T47D (cell line): ENCODE results near the gene DKKL1.
A peak's percentile ranks its signal among the peaks of the same experiment; 100 is the strongest.

Experiments used
- DNase-seq, 2 experiments: peaks; one replicate each; pipeline versions ENCODE4 v3.0.0 to v3.0.0-alpha.2; 2011 to 2012; ENCODE audit warnings: low read depth in 1 of 2, low spot score in 1 of 2
- JUND ChIP-seq: IDR thresholded peaks from 2 replicates; pipeline ENCODE4 v1.6.1; 2012; ENCODE audit warnings: low read depth
- in situ Hi-C: cut with HindIII; loops from 2 replicates; pipeline ENCODE4 v1.10.0; 2016; ENCODE audit warnings: low sequenced_read_pairs, low pct_unique_long_range_greater_than_20kb

DKKL1 gene

DNA sequence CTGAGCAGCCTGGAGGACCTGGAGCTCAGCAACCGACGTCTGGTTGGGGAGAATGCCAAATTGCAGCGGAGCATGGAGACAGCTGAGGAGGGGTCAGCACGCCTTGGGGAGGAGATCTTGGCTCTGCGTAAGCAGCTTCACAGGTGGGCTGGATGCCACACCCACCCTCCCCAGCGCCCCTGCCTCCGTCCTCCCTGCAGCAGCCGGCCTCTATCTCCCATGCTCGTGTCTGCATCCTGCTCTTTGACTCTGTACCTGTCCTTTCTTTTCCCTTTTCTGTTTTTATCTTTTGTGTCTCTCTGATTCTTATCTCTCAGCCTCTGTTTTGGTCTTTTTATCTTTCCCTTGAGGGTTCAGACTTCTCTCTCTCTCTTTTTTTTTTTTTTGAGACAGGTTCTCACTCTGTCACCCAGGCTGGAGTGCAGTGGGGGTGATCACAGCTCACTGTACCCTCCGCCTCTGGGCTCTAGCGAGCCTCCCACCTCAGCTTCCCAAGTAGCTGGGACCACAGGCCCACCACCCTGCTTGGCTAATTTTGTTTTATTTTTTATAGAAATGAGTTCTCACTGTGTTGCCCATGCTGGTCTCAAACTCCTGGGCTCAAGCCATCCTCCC is 34.4 kb downstream of the DKKL1 start:
- TF ChIP-seq JUND: no peak
- in situ Hi-C loops: no loop called here
- DNase-seq: no peak

DNA sequence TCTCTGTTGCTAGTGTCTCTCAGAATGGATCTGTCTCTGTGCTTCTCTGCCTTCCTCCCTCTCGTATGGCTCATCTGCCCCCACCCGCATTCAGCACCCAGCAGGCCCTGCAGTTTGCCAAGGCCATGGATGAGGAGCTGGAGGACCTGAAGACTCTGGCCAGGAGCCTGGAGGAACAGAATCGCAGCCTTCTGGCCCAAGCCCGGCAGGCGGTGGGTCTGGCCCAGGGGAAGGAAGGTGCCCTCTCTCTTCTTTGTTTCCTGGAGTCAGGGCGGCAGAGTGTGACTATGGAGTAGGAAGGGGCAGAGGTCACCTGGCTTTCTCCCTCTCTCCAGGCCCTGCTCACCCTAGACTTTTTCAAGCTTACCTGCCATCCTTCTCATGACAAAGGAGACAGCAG is 35.3 kb downstream of the DKKL1 start:
- no peak for TF ChIP-seq JUND
- DNase-seq: no peak
- in situ Hi-C loops: no loop called here

DNA sequence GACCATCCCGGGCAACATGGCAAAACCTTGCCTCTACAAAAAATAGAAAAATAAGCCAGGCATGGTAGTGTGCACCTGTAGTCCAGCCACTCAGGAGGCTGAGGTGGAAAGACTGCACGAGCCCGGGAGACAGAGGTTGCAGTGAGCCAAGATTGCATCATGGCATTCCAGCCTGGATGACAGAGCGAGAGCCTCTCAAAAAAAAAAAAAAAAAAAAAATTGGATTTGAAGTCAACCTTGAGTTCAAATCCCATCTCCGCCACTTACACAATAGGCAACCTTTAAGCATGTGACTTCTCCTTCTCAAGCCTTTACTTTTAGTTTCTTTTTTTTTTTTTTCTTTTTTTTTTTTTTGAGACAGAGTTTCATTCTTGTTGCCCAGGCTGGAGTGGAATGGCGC is 36.4 kb downstream of the DKKL1 start:
- in situ Hi-C loops: no loop called here
- TF ChIP-seq JUND: no peak
- DNase-seq: no peak

- peak in 1 of 2 experiments; percentile 64 for DNase-seq
- TF ChIP-seq JUND: no peak
- in situ Hi-C loops: no loop called here
These were observed 39.9 kb downstream of the DKKL1 start for GRCh38 chr19:49403404-49404187.

- no peak for TF ChIP-seq JUND
- no peak for DNase-seq
- in situ Hi-C loops: no loop called here
These were observed 43.4 kb downstream of the DKKL1 start for GRCh38 chr19:49407079-49407478.

DNA sequence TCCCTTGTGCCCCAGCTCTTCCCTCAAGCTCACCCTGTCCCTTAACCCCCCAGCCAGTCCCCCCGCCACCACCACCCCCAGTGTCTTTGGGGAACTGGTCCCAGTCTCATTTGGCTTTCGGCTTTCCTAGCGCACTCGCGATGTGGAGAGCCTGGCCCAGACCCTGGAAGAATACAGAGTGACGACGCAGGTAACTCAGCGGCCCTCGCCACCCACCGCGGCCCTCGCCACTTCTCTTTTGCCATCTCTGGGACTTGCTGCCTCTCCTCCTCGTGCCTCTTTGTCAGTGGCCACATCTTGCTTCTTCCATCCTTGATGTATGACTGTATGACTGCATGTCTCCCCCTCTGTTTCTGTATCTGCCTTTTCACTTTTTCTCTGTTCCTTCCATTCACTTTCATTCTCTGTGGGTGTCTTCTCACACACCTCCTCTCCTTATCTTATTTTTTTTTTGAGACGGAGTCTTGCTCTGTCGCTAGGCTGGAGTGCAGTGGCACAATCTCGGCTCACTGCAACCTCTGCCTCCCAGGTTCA is 43.9 kb downstream of the DKKL1 start:
- no peak for DNase-seq
- in situ Hi-C loops: no loop called here
- TF ChIP-seq JUND: no peak

- TF ChIP-seq JUND: no peak
- in situ Hi-C loops: no loop called here
- no peak for DNase-seq
These were observed 45.3 kb downstream of the DKKL1 start for GRCh38 chr19:49408816-49409440.

GRCh38 chr19:49409441-49410029 is 45.9 kb downstream of the DKKL1 start:
- in situ Hi-C loops: no loop called here
- TF ChIP-seq JUND: no peak
- no peak for DNase-seq

- DNase-seq: no peak
- no peak for TF ChIP-seq JUND
- in situ Hi-C loops: no loop called here
These were observed 48.1 kb downstream of the DKKL1 start for GRCh38 chr19:49411681-49412326.

- no peak for DNase-seq
- in situ Hi-C loops: no loop called here
- TF ChIP-seq JUND: no peak
These were observed 49.7 kb downstream of the DKKL1 start for GRCh38 chr19:49413348-49413747.

DNA sequence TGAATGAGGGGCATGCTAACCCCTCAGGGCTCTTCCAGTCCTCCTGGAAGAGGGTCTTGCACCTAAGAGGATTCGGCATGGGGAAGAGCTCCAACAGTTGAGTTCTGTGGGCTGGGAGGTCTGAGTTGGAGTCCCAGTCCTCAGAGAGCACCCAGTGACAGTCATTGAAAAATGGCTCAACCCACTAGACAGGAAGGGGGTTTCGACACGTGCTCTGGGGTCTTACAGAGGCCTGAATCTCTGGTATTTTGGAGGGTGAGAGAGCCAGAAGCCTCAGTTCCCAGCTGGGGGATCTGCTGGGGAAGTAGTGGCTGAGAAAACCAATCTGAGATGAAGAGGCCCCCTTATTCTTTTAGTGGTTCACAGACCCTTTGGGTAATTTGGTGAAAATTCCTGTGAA is 50.6 kb downstream of the DKKL1 start:
- no peak for DNase-seq
- in situ Hi-C loops: no loop called here
- TF ChIP-seq JUND: no peak

DNA sequence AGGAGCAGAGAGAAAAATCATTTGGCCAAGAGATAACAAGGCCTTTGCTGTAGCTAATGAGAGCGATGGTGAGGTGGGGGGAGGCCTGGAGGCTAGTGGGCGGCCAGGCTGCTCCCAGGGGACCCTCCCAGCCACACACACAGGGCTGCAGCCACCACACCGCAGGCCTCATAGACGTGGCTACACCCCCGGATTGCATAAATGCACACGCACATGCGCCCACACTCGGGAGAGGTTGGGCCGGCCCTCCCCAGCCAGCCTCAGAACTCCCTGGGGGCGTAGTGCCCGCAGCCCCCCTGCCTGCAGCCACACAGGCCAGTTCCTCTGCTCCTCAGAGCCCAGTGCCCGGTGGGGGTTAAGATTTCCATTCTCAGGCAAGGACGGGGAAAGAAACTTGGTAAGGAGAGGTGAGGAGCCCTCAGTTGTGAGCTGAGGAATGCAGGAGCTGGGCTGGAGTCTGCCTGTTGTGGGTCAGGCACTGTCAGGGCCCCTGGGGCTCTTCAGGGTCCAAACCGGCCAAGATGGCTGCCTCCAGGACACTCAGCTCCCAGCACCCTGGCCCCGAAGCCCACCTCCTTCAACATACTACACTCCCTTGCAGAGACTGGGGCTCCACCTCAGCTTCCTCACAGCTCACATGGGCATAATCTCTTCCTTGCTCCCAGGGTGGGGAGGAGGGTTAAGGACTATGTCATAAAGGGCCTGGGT is 51.6 kb downstream of the DKKL1 start:
- no peak for TF ChIP-seq JUND
- DNase-seq: no peak
- in situ Hi-C loops: no loop called here
